ENCODE results near the gene CYB5R4.
A peak's percentile ranks its signal among the peaks of the same experiment; 100 is the strongest.
"Not testable (repeated sequence)": the region's sequence is repeated elsewhere in the genome, so short reads cannot be mapped to it uniquely, and the experiment has no call there.

CYB5R4 gene

GRCh38 chr6:83867043-83867442 is 7.6 kb downstream of the CYB5R4 start:
- DNase-seq (ENCODE audit: low spot score) = no peak

- DNase-seq (ENCODE audit: low spot score) = no peak
Observed at GRCh38 chr6:83867527-83868161, 8.2 kb downstream of the CYB5R4 start.

- no peak for DNase-seq (ENCODE audit: low spot score)
Observed at GRCh38 chr6:83868639-83869038, 9.2 kb downstream of the CYB5R4 start.

GRCh38 chr6:83870649-83871048 is 11.2 kb downstream of the CYB5R4 start:
- DNase-seq (ENCODE audit: low spot score) = peak; percentile 40

- peak; percentile 78 for DNase-seq (ENCODE audit: low spot score)
Observed at GRCh38 chr6:83872386-83873118, 13.1 kb downstream of the CYB5R4 start.

GRCh38 chr6:83873869-83874268 is 14.4 kb downstream of the CYB5R4 start:
- DNase-seq (ENCODE audit: low spot score) = no peak

DNA sequence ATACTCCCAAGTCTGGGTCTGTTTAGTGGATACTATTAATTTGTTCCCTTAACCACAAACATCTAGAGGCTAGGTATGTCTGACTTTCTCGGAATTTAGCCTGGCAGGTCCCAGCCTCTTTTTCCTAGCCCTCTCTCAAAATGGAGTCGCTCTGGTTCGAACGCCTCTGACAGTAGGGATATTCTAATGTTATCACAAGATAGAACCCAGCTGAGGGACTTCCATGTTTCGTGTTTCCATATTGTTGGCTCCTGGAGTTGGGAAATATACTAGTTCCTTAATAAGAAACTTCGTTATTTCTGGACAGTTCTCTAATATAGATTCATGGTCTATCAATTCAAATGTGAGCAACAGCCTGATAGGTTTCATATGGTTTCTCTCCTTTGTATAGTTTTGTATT is 16.4 kb downstream of the CYB5R4 start:
- no peak for DNase-seq (ENCODE audit: low spot score)

DNA sequence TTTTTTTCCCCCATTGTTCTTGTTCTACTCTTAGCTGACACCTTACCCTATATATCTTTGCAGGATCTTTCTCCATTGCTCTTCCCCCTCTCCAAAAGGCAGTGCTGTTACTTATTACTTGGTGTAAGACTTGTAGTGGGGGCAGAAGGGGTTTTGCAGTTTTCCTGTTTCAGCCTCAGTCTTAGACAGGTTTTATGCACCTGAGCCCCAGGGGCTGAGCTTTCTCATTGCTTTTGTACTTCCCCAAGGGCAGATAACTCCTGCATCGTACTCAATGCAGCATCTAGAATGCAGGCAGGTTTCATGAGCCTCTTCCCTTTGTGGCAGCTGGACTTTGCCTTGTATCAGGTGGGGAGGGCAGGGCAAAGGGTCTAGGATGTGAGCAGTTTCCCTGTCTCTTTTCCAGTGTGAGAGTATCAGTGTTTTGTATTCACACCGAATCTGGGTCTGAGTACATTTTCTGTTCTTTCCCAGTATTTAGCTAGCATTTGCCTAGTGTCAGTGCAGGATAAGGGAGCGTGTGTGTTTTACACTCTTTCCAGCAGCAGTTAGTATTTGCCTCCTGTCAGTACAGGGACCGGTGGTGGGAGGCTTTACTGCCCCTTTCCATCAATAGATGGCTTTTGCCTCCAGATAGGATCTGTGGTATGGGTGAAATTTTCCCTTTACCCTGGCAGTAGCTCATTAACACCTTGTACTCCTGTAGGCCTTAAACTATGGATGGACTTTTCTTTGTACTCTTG is 19.6 kb downstream of the CYB5R4 start:
- DNase-seq (ENCODE audit: low spot score) = no peak

- DNase-seq (ENCODE audit: low spot score) = no peak
Observed at GRCh38 chr6:83879746-83880145, 20.3 kb downstream of the CYB5R4 start.

- DNase-seq (ENCODE audit: low spot score) = no peak
Observed at GRCh38 chr6:83883240-83883639, 23.8 kb downstream of the CYB5R4 start.

DNA sequence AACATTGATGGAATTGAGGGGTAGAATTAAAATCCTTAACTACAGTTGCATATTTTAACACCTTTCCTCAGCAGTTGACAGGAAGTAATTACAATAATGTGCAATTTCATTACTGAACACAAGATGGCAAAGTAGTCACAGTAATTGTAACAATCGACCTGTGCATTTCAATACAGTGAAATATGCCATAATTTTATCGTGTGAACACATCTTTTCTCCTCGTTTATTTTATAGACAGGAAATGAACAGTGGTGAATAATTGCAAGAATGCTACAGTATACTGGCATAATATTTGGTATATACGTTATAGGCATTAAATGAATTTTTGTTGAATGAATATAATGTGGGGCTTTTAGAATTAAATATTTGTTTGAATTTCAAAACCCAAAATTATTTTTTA is 25.0 kb downstream of the CYB5R4 start:
- DNase-seq (ENCODE audit: low spot score) = peak; percentile 41

GRCh38 chr6:83885984-83886383 is 26.5 kb downstream of the CYB5R4 start:
- DNase-seq (ENCODE audit: low spot score) = no peak

DNA sequence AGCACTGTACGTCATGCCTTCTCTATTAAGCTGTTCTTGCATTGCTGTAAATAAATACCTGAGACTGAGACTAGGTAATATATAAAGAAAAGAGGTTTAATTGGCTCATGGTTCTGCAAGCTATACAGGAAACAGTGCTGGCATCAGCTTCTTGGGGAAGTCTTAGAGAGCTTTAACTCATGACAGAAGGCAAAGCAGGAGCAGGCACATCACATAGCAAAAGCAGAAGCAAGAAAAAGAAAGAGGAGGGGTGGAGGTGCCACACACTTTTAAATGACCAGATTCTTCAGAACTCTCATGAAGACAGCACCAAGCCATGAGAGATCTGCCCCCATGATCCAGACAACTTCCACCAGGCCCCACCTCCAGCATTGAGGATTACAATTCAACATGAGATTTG is 30.1 kb downstream of the CYB5R4 start:
- no peak for DNase-seq (ENCODE audit: low spot score)

DNA sequence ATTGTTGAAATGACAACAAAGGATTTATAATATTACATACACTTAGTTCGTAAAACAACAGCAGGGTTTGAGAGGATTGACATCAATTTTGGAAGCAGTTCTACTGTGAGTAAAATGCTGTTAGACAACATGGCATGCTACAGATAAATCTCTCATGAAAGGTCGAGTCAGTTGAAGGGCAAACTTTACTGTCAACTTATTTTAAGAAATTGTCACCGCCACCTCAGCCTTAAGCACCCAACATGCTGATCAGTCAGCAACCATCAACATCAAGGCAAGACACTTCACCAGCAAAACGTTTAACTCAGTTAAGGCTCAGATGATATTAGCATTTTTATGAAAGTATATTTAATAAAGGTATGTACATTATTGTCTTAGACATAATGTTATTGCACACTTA is 31.0 kb downstream of the CYB5R4 start:
- DNase-seq (ENCODE audit: low spot score) = no peak

- DNase-seq (ENCODE audit: low spot score) = no peak
Observed at GRCh38 chr6:83891586-83891985, 32.1 kb downstream of the CYB5R4 start.

DNA sequence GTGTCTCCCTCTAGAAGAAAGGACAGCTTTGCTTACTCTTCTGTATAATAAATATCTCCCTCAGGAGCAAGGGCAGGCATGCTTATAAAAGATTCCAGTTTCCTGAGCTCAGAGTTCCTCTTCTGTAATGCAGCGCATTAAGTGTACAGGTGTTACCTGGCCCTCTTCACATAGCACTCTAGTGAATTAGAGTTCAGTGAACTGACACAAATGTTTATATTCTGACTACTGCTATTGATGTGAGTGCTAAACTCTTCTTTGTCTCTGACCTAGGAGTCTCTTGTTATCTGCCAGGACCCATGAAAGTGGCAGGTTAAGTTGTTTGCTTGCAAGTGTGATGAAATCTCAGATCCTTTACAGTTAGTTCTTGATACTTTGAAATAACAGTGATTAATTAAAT is 33.5 kb downstream of the CYB5R4 start:
- no peak for DNase-seq (ENCODE audit: low spot score)

DNA sequence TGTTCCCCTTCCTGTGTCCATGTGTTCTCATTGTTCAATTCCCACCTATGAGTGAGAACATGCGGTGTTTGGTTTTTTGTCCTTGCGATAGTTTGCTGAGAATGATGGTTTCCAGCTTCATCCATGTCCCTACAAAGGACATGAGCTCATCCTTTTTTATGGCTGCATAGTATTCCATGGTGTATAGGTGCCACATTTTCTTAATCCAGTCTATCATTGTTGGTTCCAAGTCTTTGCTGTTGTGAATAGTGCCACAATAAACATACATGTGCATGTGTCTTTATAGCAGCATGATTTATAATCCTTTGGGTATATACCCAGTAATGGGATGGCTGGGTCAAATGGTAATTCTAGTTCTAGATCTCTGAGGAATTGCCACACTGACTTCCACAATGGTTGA is 37.6 kb downstream of the CYB5R4 start:
- DNase-seq (ENCODE audit: low spot score) = not testable (repeated sequence)

- no peak for DNase-seq (ENCODE audit: low spot score)
Observed at GRCh38 chr6:83901624-83902023, 42.1 kb downstream of the CYB5R4 start.

DNA sequence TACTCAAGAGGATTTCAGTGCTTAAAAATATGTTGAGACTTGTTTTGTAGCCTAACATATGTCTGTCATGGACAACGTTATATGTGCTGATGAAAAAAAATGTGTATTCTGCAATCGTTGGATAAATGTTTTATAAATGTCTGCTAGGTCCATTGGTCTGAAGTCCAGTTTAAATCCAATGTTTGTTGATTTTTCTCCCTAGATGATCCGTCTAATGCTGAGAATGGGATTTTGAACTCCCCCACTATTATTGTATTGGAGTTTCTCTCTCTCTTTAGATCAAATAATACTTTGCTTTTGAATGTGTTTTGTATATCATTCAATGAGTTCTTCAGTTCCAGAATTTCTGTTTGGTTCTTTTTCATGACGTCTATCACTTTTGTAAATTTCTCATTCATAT is 44.9 kb downstream of the CYB5R4 start:
- DNase-seq (ENCODE audit: low spot score) = no peak

DNA sequence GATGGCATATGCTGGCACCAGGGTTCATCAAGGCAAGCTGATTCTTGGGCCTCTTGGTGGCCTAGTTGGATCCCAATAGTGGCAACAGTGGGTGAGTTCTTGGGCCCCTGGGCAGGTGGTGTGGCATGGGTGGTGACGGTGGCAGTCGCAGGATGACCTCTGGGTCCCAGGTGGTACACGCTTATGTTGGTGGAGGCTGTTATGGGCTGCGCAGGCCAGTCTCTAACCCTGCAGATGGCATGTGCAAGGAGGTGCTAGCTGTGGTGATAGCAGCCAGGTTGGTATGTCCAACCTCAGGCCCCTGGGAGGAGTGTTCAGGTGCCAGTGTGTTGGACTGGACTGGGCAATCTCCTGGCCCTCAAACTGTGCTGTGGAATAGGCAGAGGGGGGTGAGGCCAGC is 46.2 kb downstream of the CYB5R4 start:
- no peak for DNase-seq (ENCODE audit: low spot score)

DNA sequence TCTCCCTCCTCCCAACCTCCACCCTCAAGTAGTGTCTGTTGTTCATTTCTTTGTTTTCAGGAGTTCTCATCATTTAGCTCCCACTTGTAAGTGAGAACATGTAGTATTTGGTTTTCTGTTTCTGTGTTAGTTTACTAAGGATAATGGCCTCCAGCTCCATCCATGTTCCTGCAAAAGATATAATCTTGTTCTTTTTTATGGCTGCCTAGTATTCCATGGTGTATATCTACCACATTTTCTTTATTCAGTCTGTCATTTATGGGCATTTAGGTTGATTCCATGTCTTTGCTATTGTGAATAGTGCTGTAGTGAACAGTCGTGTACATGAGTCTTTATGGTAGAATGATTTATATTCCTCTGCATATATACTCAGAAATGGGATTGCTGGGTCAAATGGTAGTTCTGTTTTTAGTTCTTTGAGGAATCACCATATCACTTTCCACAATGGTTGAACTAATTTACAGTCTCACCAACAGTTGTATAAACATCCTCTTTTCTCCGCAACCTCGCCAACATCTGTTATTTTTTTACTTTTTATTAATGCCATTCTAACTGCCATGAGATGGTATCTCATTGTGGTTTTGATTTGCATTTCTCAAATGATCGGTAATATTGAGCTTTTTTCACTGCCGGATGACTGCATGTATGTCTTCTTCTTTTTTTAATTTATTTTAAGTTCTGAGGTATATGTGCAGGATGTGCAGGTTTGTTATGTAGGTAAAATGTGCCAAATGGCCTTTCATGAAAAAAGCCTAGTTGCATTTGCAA is 48.3 kb downstream of the CYB5R4 start:
- not testable (repeated sequence) for DNase-seq (ENCODE audit: low spot score)

- no peak for DNase-seq (ENCODE audit: low spot score)
Observed at GRCh38 chr6:83908813-83909212, 49.3 kb downstream of the CYB5R4 start.
